NB4 (cell line): ENCODE measurements around the gene PALB2.

Experiments used
- CTCF ChIP-seq: IDR thresholded peaks from one replicate; pipeline ENCODE4 v1.5.1; 2012; ENCODE audit warnings: low read depth, low read length
- MAX ChIP-seq: IDR thresholded peaks from 2 replicates; pipeline ENCODE4 v1.6.1; 2011; ENCODE audit warnings: low read depth, low read length
- MYC ChIP-seq: IDR thresholded peaks from 2 replicates; pipeline ENCODE4 v1.6.1; 2011; ENCODE audit warnings: low read depth, low read length
- POLR2A ChIP-seq: IDR thresholded peaks from 2 replicates; pipeline ENCODE4 v1.6.1; 2011; ENCODE audit warnings: mild to moderate bottlenecking; ENCODE audit not compliant: insufficient read length; ENCODE audit errors: extremely low read depth

DNA sequence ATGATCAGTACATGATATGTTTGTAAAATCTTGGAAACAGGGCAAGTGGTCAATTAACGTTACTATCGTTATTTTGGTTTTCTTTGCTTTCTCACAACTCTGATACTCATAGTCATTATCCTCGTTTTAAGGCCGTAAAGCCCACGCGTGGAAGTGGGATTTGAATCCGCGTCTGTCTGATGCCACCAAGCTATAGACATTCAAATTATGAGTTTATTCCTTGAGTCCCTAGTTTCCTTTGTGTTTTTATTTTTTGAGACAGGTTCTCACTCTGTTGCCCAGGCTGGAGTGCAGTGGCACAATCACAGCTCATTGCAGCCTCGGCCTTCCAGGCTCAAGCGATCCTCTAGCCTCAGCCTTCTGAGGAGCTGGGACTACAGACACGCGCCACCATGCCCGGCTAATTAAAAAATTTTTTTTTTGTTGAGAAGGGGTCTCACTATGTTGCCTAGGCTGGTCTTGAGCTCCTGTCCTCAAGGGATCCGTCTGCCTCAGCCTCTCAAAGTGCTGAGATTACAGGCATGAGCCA lies 1.2 kb upstream of the PALB2 start:
- TF ChIP-seq CTCF (no peak), POLR2A (no peak), MAX (no peak), MYC (no peak)
